Lower leg skin (tissue), 4 donors: ENCODE data around the gene DDX1. TPM values are rescaled to one million over a fixed set of nuclear protein-coding genes. Genes with fewer than 3 reads are reported as not detected.

Experiments used
- DNase-seq, 2 donors: peaks; one replicate each; pipeline ENCODE4 v3.0.0-alpha.2; 2019; ENCODE audit warnings: low spot score in 2 of 2
- H3K4me3 ChIP-seq: fragments of 200-600 bp; sonication (generic); 2 replicates; pipeline ENCODE4 v1.5.1; 2017; ENCODE audit warnings: mild to moderate bottlenecking, low read depth; ENCODE audit not compliant: poor library complexity, severe bottlenecking
- CTCF ChIP-seq, 3 donors: fragments of 450-650 bp; IDR thresholded peaks; one replicate each; pipeline ENCODE4 v1.5.1; 2016; ENCODE audit warnings: antibody characterized with exemption in 3 of 3, mild to moderate bottlenecking in 3 of 3, moderate library complexity in 2 of 3
- POLR2A ChIP-seq, 2 donors: fragments of 450-650 bp; IDR thresholded peaks; one replicate each; pipeline ENCODE4 v1.6.1; 2016 to 2017; ENCODE audit warnings: antibody characterized with exemption in 2 of 2, mild to moderate bottlenecking in 1 of 2, moderate library complexity in 1 of 2
- WGBS, 2 donors: methylation state at CpG; one replicate each; pipeline ENCODE4 v1.1.5; 2018; 5-methylcytosine and 5-hydroxymethylcytosine counted together
- intact Hi-C: fragments of 100-400 bp; cut with DNase I; formaldehyde crosslinking; loops from one replicate; pipeline ENCODE4 v1.15.0; 2023; ENCODE audit warnings: low total_unique reads
- total RNA-seq, 4 donors: library from RNA; depleted of rRNA; stranded (reverse); fragments of >200 nt; gene quantifications; one replicate each; pipeline ENCODE4 v1.1.0, GENCODE V29; 2016

Gene DDX1
- total RNA-seq, 4 donors from 2014 or later: 38.8 to 55.5 (median 44.4) TPM

- intact Hi-C loops: loop anchor here (10.0 kb wide), 1 partner anchor 965 kb away; no protein-coding TSS in a partner anchor
- TF ChIP-seq CTCF (IDR thresholded peaks at IDR 0.05) (no peak), POLR2A (IDR thresholded peaks at IDR 0.05) (no peak)
- no peak overlapping the region for H3K4me3 ChIP-seq
- DNase-seq: peak in 1 of 2 donors; percentile 71
- 65 to 72% methylated on average over 14 of the region's 14 CpGs for WGBS, 2 donors
Measured at GRCh38 chr2:15649561-15650255, 58.0 kb downstream of the DDX1 start.

- WGBS, 2 donors: 85 to 92% methylated on average over 11 of the region's 11 CpGs
- H3K4me3 ChIP-seq: no peak overlapping the region
- TF ChIP-seq POLR2A (IDR thresholded peaks at IDR 0.05): no peak
- no peak for TF ChIP-seq CTCF (IDR thresholded peaks at IDR 0.05)
- intact Hi-C loops: no loop called here
- DNase-seq: peak in 1 of 2 donors; percentile 65
Measured at GRCh38 chr2:15650616-15651366, 59.1 kb downstream of the DDX1 start.

- no peak for DNase-seq
- 93 to 94% methylated on average over 7 of the region's 7 CpGs for WGBS, 2 donors
- intact Hi-C loops: no loop called here
- H3K4me3 ChIP-seq: no peak overlapping the region
- no peak for TF ChIP-seq POLR2A (IDR thresholded peaks at IDR 0.05)
- TF ChIP-seq CTCF (IDR thresholded peaks at IDR 0.05): no peak
Measured at GRCh38 chr2:15651367-15651727, 59.7 kb downstream of the DDX1 start.

GRCh38 chr2:15652252-15652651, 60.6 kb downstream of the DDX1 start:
- intact Hi-C loops: no loop called here
- 82 to 84% methylated on average over 8 of the region's 8 CpGs for WGBS, 2 donors
- peak in 1 of 2 donors; percentile 71 for DNase-seq
- no peak overlapping the region for H3K4me3 ChIP-seq
- no peak for TF ChIP-seq POLR2A (IDR thresholded peaks at IDR 0.05)
- TF ChIP-seq CTCF (IDR thresholded peaks at IDR 0.05): no peak

- peak in 1 of 2 donors; percentile 28 for DNase-seq
- intact Hi-C loops: no loop called here
- 57 to 68% methylated on average over 5 to 6 of the region's 6 CpGs for WGBS, 2 donors
- no peak for TF ChIP-seq POLR2A (IDR thresholded peaks at IDR 0.05)
- TF ChIP-seq CTCF (IDR thresholded peaks at IDR 0.05): no peak
- no peak overlapping the region for H3K4me3 ChIP-seq
Measured at GRCh38 chr2:15652801-15653200, 61.1 kb downstream of the DDX1 start.
